ENCODE data around the gene PPP2R2B. TPM values are rescaled to one million over a fixed set of nuclear protein-coding genes. Genes with fewer than 3 reads are reported as not detected.

The PPP2R2B gene
- total and polyA plus RNA-seq, 11 donors: 0.03 to 2.9 (median 0.30) TPM; not detected in 1

- Histone ChIP-seq H3K27me3 (no peaks in the 10 kb centered on the region), H3K9me3 (no peaks in the 10 kb centered on the region), H3K27ac (no peak overlapping the region), H3K4me1 (no peaks in the 10 kb centered on the region), H3K4me3 (no peak overlapping the region), H3K36me3 (no peaks in the 10 kb centered on the region)
- ATAC-seq (no peak), DNase-seq (no peak)
- TF ChIP-seq POLR2A (IDR thresholded peaks at IDR 0.05): no peak
- TF ChIP-seq CTCF (IDR thresholded peaks at IDR 0.05): no peak
- 58 to 62% (median 60%) methylated on average over 3 of the region's 3 CpGs for WGBS, 4 donors
- intact Hi-C loops (cut with DNase I): no loop called here
Measured at GRCh38 chr5:146717951-146718350, 160.6 kb downstream of the PPP2R2B start.

GRCh38 chr5:146716636-146717035, 161.9 kb downstream of the PPP2R2B start:
- TF ChIP-seq CTCF (IDR thresholded peaks at IDR 0.05) (no peak), POLR2A (IDR thresholded peaks at IDR 0.05) (no peak)
- Histone ChIP-seq H3K9me3 (no peaks in the 10 kb centered on the region), H3K27me3 (no peaks in the 10 kb centered on the region), H3K27ac (no peak overlapping the region), H3K36me3 (no peaks in the 10 kb centered on the region), H3K4me1 (no peaks in the 10 kb centered on the region), H3K4me3 (no peak overlapping the region)
- no peak for ATAC-seq
- no peak for DNase-seq
- intact Hi-C loops (cut with DNase I): no loop called here

- no peak for TF ChIP-seq CTCF (IDR thresholded peaks at IDR 0.05)
- no peak for TF ChIP-seq POLR2A (IDR thresholded peaks at IDR 0.05)
- 90 to 100% (median 93%) methylated on average over 1 of the region's 1 CpG for WGBS, 4 donors
Measured at GRCh38 chr5:146710348-146710747, 168.2 kb downstream of the PPP2R2B start.

GRCh38 chr5:146707316-146707715, 171.2 kb downstream of the PPP2R2B start:
- Histone ChIP-seq H3K27ac (no peak overlapping the region), H3K4me1 (no peaks in the 10 kb centered on the region), H3K27me3 (no peaks in the 10 kb centered on the region), H3K9me3 (no peaks in the 10 kb centered on the region), H3K4me3 (no peak overlapping the region), H3K36me3 (no peaks in the 10 kb centered on the region)
- no peak for ATAC-seq
- no peak for TF ChIP-seq POLR2A (IDR thresholded peaks at IDR 0.05)
- no peak for TF ChIP-seq CTCF (IDR thresholded peaks at IDR 0.05)
- whole genome bisulfite sequencing, 4 donors: 73 to 94% (median 84%) methylated on average over 6 of the region's 6 CpGs
- intact Hi-C loops (cut with DNase I): no loop called here
- no peak for DNase-seq

More at GRCh38 chr5:146710348-146710747, 168.2 kb downstream of the PPP2R2B start:
- ATAC-seq (no peak), DNase-seq (no peak)
- intact Hi-C loops (cut with DNase I): no loop called here
- no peaks in the 10 kb centered on the region for H3K36me3 ChIP-seq
- no peaks in the 10 kb centered on the region for H3K27me3 ChIP-seq
- no peaks in the 10 kb centered on the region for H3K4me1 ChIP-seq
- no peaks in the 10 kb centered on the region for H3K9me3 ChIP-seq
- H3K4me3 ChIP-seq: no peak overlapping the region
- H3K27ac ChIP-seq: no peak overlapping the region

Data from heart left ventricle (tissue), 16 donors.